C4-2B (cell line): ENCODE results near the gene PCLO.

ENCODE experiments used
- CTCF ChIP-seq: fragments of 450-650 bp; conservative IDR thresholded peaks from 2 replicates; pipeline ENCODE4 v1.5.1; 2017; ENCODE audit warnings: mild to moderate bottlenecking
- ZFX ChIP-seq: fragments of 450-650 bp; IDR thresholded peaks from 2 replicates; pipeline ENCODE4 v1.6.1; 2017

GRCh38 chr7:83153419-83153818, 9.3 kb downstream of the PCLO start:
- TF ChIP-seq CTCF (no peak), ZFX (no peak)
